ENCODE measurements around the gene ANKIB1. TPM values are rescaled to one million over a fixed set of nuclear protein-coding genes. Genes with fewer than 3 reads are reported as not detected.
A peak's percentile ranks its signal among the peaks of the same experiment; 100 is the strongest.

The ANKIB1 gene
- total RNA-seq, 1 donor from 2014 or later, result 34.6 TPM

- no peak for DNase-seq (ENCODE audit: low read depth)
Measured at GRCh38 chr7:92446869-92447344, 201.1 kb downstream of the ANKIB1 start.

- peak; percentile 97 for DNase-seq (ENCODE audit: low read depth)
Measured at GRCh38 chr7:92447345-92448204, 201.8 kb downstream of the ANKIB1 start, which contains the start of gene GATAD1. GATAD1 (plus strand) TSS chr7:92447482; CDS start chr7:92447730, 248 bp downstream.

DNA sequence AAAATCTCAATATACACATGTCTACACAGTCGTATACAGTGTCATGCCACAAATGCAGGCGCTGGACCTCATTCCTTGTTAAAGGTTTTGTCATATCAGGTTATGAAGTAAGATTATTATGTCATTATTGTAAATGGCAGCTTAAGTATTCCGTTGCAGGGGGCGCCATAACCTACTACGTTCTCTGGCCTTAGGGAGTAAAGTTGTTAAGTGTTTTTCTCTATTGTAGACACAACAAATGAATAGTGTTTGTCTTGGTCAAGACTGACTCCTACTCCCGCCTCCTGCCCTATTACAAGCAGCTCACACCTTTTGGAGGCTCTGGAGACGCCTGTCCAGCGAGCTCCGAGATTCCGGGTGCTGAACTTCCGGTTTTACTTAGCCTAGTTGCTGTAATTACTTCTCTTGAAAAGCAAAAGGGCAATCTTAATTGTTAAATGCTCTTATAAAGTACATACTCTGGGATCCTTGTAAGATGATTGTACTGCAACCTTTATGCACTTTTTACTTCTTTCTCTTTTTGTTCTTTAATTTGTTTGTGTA, 202.5 kb downstream of the ANKIB1 start:
- DNase-seq (ENCODE audit: low read depth), result peak; percentile 64

Small RNA genes lying within 50 kb of the gene (microRNA-seq; reads per million reads assigned to microRNA genes)
- not detected for gene MIR1285-1

Other genes with a start within 250 kb of the ANKIB1 start
- gene CYP51A1, start 111.5 kb upstream of the ANKIB1 start, total RNA-seq, result 75.6 and 124 TPM in 2 replicates
- gene LRRD1, start 66.8 kb upstream of the ANKIB1 start, total RNA-seq, result 0.26 and 0.29 TPM in 2 replicates
- 59.2 and 60.4 TPM in 2 replicates for gene KRIT1, start 60 bp upstream of the ANKIB1 start, total RNA-seq
- gene GATAD1, start 201.5 kb downstream of the ANKIB1 start, total RNA-seq, result 41.6 and 44.6 TPM in 2 replicates
- not detected in 2 replicates for gene ERVW-1, start 232.0 kb downstream of the ANKIB1 start, total RNA-seq

Data from myocyte (in vitro differentiated cells).